Stimulated activated CD8-positive, alpha-beta memory T cell treated with anti-CD3 and anti-CD28 coated beads, Interleukin-7, amount 100 ng/mL, for 4 hours (primary cell): ENCODE results near the gene PRPF6.

Source experiments
- DNase-seq, 2 donors: peaks; one replicate each; pipeline ENCODE4 v3.0.0-alpha.2; 2020; ENCODE audit warnings: low read depth in 2 of 2

Gene PRPF6

GRCh38 chr20:64049060-64049877, 68.3 kb downstream of the PRPF6 start, which contains the start of gene SOX18:
SOX18 (minus strand) TSS chr20:64049639; CDS start chr20:64049516, 123 bp downstream.
- no peak for DNase-seq

GRCh38 chr20:64049878-64050260, 68.9 kb downstream of the PRPF6 start:
- no peak for DNase-seq

- no peak for DNase-seq
Measured at GRCh38 chr20:64050261-64051032, 69.5 kb downstream of the PRPF6 start.

GRCh38 chr20:64051033-64051452, 70.1 kb downstream of the PRPF6 start:
- DNase-seq = no peak

- no peak for DNase-seq
Measured at GRCh38 chr20:64051561-64052325, 70.8 kb downstream of the PRPF6 start.

- DNase-seq = no peak
Measured at GRCh38 chr20:64052326-64052722, 71.4 kb downstream of the PRPF6 start.

- DNase-seq = no peak
Measured at GRCh38 chr20:64052987-64053840, 72.3 kb downstream of the PRPF6 start.

GRCh38 chr20:64053841-64054661, 73.1 kb downstream of the PRPF6 start:
- DNase-seq = no peak

- no peak for DNase-seq
Measured at GRCh38 chr20:64055396-64055892, 74.5 kb downstream of the PRPF6 start.

- DNase-seq = no peak
Measured at GRCh38 chr20:64055893-64056638, 75.1 kb downstream of the PRPF6 start.

- DNase-seq = no peak
Measured at GRCh38 chr20:64056639-64056888, 75.6 kb downstream of the PRPF6 start.

GRCh38 chr20:64056889-64057627, 76.1 kb downstream of the PRPF6 start:
- DNase-seq = no peak

- peak; percentile 61 to 68 for DNase-seq
Measured at GRCh38 chr20:64057628-64058498, 76.9 kb downstream of the PRPF6 start.

GRCh38 chr20:64058536-64058935, 77.6 kb downstream of the PRPF6 start:
- DNase-seq = no peak

- no peak for DNase-seq
Measured at GRCh38 chr20:64062276-64062595, 81.3 kb downstream of the PRPF6 start.

- peak; percentile 87 to 92 for DNase-seq
Measured at GRCh38 chr20:64062596-64063388, 81.9 kb downstream of the PRPF6 start, which contains the start of gene TCEA2. TCEA2 (plus strand) TSS chr20:64063198; CDS start chr20:64063313, 115 bp downstream.
